Activated T-helper 17 cell treated with anti-CD3 and anti-CD28 coated beads, Interleukin-2, amount 50 U/mL, for 72 hours (primary cell): ENCODE results near the gene LYST. TPM values are rescaled to one million over a fixed set of nuclear protein-coding genes. Genes with fewer than 3 reads are reported as not detected.
"Not testable (repeated sequence)": the region's sequence is repeated elsewhere in the genome, so short reads cannot be mapped to it uniquely, and the experiment has no call there.

Experiments
- ATAC-seq: fragments of 150-1000 bp; cut with Tn5 transposase; replicated peaks from 2 replicates; pipeline ENCODE4 v1.10.0; 2021; ENCODE audit warnings: mild to moderate bottlenecking, moderate library complexity
- H3K27ac Mint-ChIP-seq: one replicate; pipeline ENCODE4 v1.8.0; 2022; ENCODE audit warnings: mixed read lengths
- H3K27me3 Mint-ChIP-seq: one replicate; pipeline ENCODE4 v1.8.0; 2022; ENCODE audit warnings: mixed read lengths
- H3K36me3 Mint-ChIP-seq: one replicate; pipeline ENCODE4 v1.8.0; 2022; ENCODE audit warnings: low read depth, mild to moderate bottlenecking, mixed read lengths
- H3K4me1 Mint-ChIP-seq: one replicate; pipeline ENCODE4 v1.8.0; 2022; ENCODE audit warnings: mixed read lengths
- H3K4me3 Mint-ChIP-seq: one replicate; pipeline ENCODE4 v1.8.0; 2022; ENCODE audit warnings: mild to moderate bottlenecking, mixed read lengths
- H3K9me3 Mint-ChIP-seq: one replicate; pipeline ENCODE4 v1.8.0; 2022; ENCODE audit warnings: mixed read lengths
- total RNA-seq, 2 donors: library from RNA; stranded (reverse); gene quantifications; one replicate each; pipeline ENCODE4 v1.2.3, GENCODE V29; 2022

LYST gene
- total RNA-seq, 2 donors from 2014 or later = 19.8 to 41.2 TPM

DNA sequence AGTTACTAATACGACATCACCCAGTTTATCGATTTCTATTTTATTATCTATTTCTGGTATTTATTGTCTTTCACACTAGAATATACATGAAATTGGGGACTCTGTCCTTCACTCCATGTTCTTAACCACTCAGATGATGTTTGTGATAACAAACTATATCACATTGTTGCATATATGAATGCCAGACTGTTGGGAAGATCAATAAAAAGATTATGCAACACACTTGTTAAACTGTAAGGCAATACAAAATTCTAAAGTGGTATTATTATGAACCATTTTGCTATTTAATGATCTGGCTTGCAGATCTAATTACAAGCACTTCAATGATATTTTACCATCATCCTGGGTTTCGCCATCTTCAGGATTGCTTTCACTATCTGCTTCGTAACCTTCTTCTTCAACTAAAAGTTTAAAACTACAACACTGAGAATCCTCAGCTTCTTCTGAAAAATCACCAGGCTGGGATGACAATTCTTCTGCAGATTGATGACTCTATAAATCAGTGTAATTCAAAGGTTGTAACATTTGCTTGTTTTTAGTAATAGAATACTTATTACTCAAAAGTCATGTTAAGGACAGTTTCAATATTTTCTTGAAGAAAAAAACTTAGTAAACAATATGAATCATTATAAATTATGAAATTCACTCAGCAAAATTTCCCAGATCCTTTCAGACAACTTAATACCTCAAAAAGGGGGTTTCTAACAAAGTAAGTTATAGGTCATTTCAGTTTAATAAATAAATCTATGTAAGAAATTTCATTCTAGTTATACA, 63.9 kb downstream of the LYST start:
- no peak overlapping the region for H3K4me3 Mint-ChIP-seq
- ATAC-seq = peak; percentile 43
- H3K9me3 Mint-ChIP-seq = no peaks in the 10 kb centered on the region
- H3K36me3 Mint-ChIP-seq = peaks cover 72% of the 10 kb centered on the region
- peaks cover 11% of the 10 kb centered on the region for H3K4me1 Mint-ChIP-seq
- no peak overlapping the region for H3K27ac Mint-ChIP-seq
- no peaks in the 10 kb centered on the region for H3K27me3 Mint-ChIP-seq

DNA sequence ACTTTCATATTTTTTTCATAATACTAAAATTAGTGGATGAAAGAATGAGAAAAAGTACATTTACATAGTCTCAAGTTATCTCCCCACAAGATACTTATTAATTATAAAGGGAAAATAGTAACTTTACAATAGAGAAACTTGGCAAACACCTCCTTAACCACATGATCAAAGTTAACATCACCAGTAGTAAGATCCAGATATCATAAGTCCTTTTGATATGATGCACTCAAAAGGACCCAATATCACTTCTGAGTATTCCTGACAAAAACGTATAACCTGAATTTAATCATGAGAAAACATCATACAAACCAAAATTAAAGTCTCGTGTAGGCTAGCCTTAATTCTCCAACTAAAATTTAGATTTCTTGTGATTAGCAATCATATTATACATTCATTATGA, 67.4 kb downstream of the LYST start:
- no peak for ATAC-seq
- H3K9me3 Mint-ChIP-seq = no peaks in the 10 kb centered on the region

DNA sequence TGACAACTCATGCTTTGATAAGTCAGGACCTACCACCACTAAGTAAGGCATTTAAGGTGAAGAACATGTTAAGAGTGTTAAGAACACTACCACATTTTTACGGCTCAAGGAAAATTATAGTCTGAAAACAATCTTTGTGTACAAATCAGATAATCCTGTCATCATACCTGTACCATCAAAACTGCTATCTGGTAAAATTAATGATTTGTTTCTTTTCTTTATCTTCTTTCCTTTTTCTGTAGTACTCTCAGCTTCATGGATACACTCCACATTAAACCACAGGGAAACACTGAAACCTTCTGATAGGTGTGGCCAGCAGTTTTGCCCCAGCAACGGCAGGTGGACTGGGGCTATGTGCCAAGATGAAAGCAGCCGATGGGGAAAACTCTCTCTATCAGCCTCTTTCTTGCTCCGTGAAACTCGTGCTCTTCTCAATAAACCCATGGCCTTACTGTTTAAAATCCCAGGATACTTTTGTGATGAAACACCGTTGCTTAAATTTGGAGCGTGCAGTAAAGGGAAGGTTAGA, 75.1 kb downstream of the LYST start:
- Mint-ChIP-seq H3K4me1 (no peaks in the 10 kb centered on the region), H3K4me3 (no peak overlapping the region), H3K27ac (no peak overlapping the region), H3K27me3 (no peaks in the 10 kb centered on the region), H3K36me3 (peaks cover 78% of the 10 kb centered on the region), H3K9me3 (no peaks in the 10 kb centered on the region)
- ATAC-seq = no peak

More for the DNA sequence above, 67.4 kb downstream of the LYST start:
- Mint-ChIP-seq H3K36me3 (peaks cover 78% of the 10 kb centered on the region), H3K4me3 (no peak overlapping the region), H3K4me1 (peaks cover 11% of the 10 kb centered on the region), H3K27ac (no peak overlapping the region), H3K27me3 (no peaks in the 10 kb centered on the region)

DNA sequence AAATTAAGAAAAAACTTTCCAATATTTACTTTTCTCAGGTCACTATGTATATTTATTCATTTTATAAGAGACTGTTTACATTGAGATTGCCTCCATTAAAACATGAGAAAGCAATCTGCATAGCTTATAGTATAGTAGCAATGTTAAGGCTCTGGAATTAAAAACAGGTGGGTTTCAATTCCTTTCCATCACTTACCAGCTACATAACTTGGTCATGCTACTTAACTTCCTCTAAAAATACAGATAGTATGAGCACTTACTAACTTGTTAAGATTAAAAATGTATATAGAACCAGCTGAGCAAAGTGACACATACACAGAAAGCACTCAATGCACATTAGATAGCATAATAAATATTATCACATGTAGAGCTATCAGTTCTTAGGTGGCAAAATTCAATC, 76.6 kb downstream of the LYST start:
- Mint-ChIP-seq H3K4me3 (no peak overlapping the region), H3K4me1 (no peaks in the 10 kb centered on the region), H3K27ac (no peak overlapping the region), H3K36me3 (peaks cover 81% of the 10 kb centered on the region), H3K27me3 (no peaks in the 10 kb centered on the region), H3K9me3 (no peaks in the 10 kb centered on the region)
- ATAC-seq = no peak

DNA sequence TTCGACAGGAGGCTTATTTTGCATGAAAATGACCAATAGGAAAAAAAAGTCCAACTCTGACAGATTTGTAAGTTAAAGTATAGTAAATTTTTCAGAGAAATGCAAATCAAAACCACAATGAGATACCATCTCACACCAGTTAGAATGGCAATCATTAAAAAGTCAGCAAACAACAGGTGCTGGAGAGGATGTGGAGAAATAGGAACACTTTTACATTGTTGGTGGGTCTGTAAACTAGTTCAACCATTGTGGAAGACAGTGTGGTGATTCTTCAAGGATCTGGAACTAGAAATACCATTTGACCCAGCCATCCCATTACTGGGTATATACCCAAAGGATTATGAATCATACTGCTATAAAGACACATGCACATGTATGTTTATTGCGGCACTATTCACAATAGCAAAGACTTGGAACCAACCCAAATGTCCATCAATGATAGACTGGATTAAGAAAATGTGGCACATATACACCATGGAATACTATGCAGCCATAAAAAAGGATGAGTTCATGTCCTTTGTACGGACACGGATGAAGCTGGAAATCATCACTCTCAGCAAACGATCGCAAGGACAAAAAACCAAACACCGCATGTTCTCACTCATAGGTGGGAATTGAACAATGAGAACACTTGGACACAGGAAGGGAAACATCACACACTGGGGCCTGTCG, 80.3 kb downstream of the LYST start:
- not testable (repeated sequence) for H3K9me3 Mint-ChIP-seq, H3K27ac Mint-ChIP-seq, ATAC-seq, H3K27me3 Mint-ChIP-seq, H3K4me1 Mint-ChIP-seq, H3K4me3 Mint-ChIP-seq
- peaks cover 63% of the 10 kb centered on the region for H3K36me3 Mint-ChIP-seq

- H3K27ac Mint-ChIP-seq = no peak overlapping the region
- H3K36me3 Mint-ChIP-seq = peaks cover 51% of the 10 kb centered on the region
- no peak overlapping the region for H3K4me3 Mint-ChIP-seq
- no peaks in the 10 kb centered on the region for H3K4me1 Mint-ChIP-seq
- no peaks in the 10 kb centered on the region for H3K27me3 Mint-ChIP-seq
- no peaks in the 10 kb centered on the region for H3K9me3 Mint-ChIP-seq
- no peak for ATAC-seq
Observed at GRCh38 chr1:235784950-235785349, 81.8 kb downstream of the LYST start.

DNA sequence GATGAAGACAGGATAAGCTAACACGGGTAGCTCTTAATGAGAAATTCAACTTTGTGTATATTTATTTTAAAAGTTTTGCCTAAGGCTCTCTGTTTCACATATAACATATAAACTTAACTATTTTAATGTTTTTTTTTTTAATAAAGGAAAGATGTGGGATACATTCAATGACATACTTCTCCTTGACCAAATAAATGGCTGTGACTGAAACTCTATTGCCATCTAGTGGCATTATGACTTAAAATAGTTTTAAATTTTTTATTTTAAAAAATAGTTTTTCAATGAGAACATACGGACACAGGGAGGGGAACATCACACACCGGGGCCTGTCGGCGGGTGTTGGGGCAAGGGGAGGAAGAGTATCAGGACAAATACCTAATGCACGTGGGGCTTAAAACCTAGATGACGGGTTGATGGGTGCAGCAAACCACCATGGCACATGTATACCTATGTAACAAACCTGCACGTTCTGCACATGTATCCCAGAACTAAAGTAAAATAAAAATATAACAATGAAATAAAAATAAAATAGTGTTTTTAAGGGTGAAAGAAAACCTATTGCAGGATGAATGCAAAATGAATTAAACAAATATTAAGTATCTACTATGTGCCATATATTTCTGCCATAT, 83.4 kb downstream of the LYST start:
- peaks cover 43% of the 10 kb centered on the region for H3K36me3 Mint-ChIP-seq
- H3K4me3 Mint-ChIP-seq = no peak overlapping the region
- no peaks in the 10 kb centered on the region for H3K27me3 Mint-ChIP-seq
- no peak for ATAC-seq
- no peak overlapping the region for H3K27ac Mint-ChIP-seq
- no peaks in the 10 kb centered on the region for H3K4me1 Mint-ChIP-seq
- no peaks in the 10 kb centered on the region for H3K9me3 Mint-ChIP-seq

- Mint-ChIP-seq H3K4me3 (no peak overlapping the region), H3K27me3 (no peaks in the 10 kb centered on the region), H3K9me3 (no peaks in the 10 kb centered on the region), H3K27ac (no peak overlapping the region), H3K36me3 (peaks cover 41% of the 10 kb centered on the region), H3K4me1 (no peaks in the 10 kb centered on the region)
- no peak for ATAC-seq
Observed at GRCh38 chr1:235782601-235783000, 84.1 kb downstream of the LYST start.

GRCh38 chr1:235781807-235782206, 84.9 kb downstream of the LYST start:
- no peak overlapping the region for H3K4me3 Mint-ChIP-seq
- ATAC-seq = no peak
- H3K27me3 Mint-ChIP-seq = no peaks in the 10 kb centered on the region
- no peak overlapping the region for H3K27ac Mint-ChIP-seq
- H3K36me3 Mint-ChIP-seq = peaks cover 36% of the 10 kb centered on the region
- H3K9me3 Mint-ChIP-seq = no peaks in the 10 kb centered on the region
- H3K4me1 Mint-ChIP-seq = no peaks in the 10 kb centered on the region

GRCh38 chr1:235779770-235780169, 86.9 kb downstream of the LYST start:
- Mint-ChIP-seq H3K9me3 (no peaks in the 10 kb centered on the region), H3K36me3 (peaks cover 39% of the 10 kb centered on the region), H3K4me1 (no peaks in the 10 kb centered on the region), H3K4me3 (no peak overlapping the region), H3K27ac (no peak overlapping the region), H3K27me3 (no peaks in the 10 kb centered on the region)
- no peak for ATAC-seq

DNA sequence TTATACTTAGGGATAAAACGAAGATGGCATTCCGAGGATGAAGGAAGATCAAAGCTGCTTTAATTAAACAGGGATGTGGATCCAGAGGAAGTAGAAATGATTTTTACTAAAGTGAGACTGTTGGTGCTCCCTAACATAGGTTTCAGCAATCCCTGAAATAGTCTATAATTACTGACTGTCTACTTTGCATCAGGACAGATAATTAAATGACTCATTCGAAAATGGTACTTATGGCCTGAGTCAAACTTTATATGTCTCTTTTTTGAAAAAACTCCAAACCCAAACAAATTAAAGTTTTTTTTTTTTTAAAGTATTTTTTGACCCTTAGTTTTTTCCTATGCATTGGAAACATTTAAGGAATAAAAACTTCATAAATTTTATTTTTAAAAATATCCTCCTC, 90.3 kb downstream of the LYST start:
- Mint-ChIP-seq H3K27ac (no peak overlapping the region), H3K4me1 (no peaks in the 10 kb centered on the region), H3K9me3 (no peaks in the 10 kb centered on the region), H3K36me3 (peaks cover 48% of the 10 kb centered on the region), H3K4me3 (no peak overlapping the region), H3K27me3 (no peaks in the 10 kb centered on the region)
- no peak for ATAC-seq

- Mint-ChIP-seq H3K36me3 (peaks cover 57% of the 10 kb centered on the region), H3K27me3 (no peaks in the 10 kb centered on the region), H3K9me3 (no peaks in the 10 kb centered on the region), H3K4me3 (no peak overlapping the region), H3K4me1 (no peaks in the 10 kb centered on the region), H3K27ac (no peak overlapping the region)
- ATAC-seq = no peak
Observed at GRCh38 chr1:235775246-235775860, 91.4 kb downstream of the LYST start.

DNA sequence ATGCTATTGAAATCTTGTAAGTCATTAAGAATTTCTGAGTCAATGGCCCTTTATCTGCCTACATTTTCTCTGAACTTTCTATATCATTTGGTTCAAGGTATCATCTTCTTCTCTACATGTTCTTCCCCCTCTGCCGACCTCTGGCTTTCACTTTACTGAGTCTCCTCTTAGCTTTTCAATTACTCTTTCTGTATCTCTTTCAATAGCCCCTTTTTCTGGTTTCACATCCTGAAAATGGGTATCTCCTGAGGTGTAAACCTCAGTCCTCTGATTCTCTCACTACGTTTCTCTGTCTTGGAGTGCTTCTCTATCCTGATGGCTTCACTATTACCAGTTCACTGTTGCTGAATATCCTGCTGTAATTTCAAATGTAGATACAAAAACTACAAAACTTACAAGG, 98.9 kb downstream of the LYST start:
- no peak for ATAC-seq
- Mint-ChIP-seq H3K9me3 (no peaks in the 10 kb centered on the region), H3K27ac (no peak overlapping the region), H3K27me3 (no peaks in the 10 kb centered on the region), H3K36me3 (peaks cover 46% of the 10 kb centered on the region), H3K4me3 (no peak overlapping the region), H3K4me1 (peaks cover 5% of the 10 kb centered on the region)

DNA sequence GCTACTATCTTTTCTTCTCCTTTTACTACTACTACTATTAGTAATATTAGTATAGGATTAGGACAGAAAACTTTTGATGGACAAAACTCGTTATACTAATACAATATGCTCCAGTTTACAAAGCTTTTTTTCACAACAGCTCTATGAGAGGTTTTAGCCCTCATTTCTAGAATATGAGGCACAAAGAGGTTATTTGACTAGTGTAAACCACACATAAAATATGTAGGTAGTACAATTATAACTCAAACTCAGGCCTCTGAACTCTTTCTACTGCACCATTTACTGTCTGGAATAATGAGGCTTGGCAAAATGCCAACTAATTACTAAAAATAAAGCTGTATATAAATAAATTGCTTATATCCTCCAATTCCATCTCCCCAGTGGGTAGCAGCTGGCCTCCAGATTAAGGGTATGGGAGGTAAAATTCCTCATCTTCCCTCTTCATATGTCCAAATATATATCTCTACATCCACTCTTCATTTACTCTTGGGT, 99.9 kb downstream of the LYST start:
- no peak for ATAC-seq
- no peaks in the 10 kb centered on the region for H3K27me3 Mint-ChIP-seq
- peaks cover 41% of the 10 kb centered on the region for H3K36me3 Mint-ChIP-seq
- no peaks in the 10 kb centered on the region for H3K9me3 Mint-ChIP-seq
- no peak overlapping the region for H3K27ac Mint-ChIP-seq
- no peak overlapping the region for H3K4me3 Mint-ChIP-seq
- H3K4me1 Mint-ChIP-seq = peaks cover 5% of the 10 kb centered on the region
